Eye (tissue), 1 donor: Measurements from ENCODE around the gene MS4A14.
"Not testable (repeated sequence)": the region's sequence is repeated elsewhere in the genome, so short reads cannot be mapped to it uniquely, and the experiment has no call there.

Experiments used
- DNase-seq: peaks from one replicate; pipeline ENCODE4 v3.0.0-alpha.2; 2015

The MS4A14 gene

DNA sequence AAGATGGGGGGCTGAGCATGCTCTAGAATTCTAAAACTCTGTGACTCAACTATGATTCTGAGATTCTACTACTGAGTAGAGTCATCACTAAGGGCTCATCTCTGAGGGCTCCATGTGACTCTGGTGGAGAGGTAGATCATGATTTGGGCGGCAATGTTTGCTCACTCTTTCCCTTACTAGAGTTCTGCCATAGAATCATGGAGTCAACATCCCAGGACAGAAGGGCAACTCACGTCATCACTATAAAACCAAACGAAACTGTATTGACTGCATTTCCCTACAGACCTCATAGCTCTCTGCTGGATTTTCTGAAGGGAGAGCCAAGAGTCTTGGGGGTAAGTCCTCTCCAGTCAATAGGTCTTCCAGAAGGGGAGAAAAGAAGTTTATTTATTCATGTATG is at the start of gene MS4A14:
Gene MS4A14 (plus strand): TSS at position 78 of the 400 bp plus-strand sequence. CDS start 120 bp downstream, at position 198.
- DNase-seq: no peak

DNA sequence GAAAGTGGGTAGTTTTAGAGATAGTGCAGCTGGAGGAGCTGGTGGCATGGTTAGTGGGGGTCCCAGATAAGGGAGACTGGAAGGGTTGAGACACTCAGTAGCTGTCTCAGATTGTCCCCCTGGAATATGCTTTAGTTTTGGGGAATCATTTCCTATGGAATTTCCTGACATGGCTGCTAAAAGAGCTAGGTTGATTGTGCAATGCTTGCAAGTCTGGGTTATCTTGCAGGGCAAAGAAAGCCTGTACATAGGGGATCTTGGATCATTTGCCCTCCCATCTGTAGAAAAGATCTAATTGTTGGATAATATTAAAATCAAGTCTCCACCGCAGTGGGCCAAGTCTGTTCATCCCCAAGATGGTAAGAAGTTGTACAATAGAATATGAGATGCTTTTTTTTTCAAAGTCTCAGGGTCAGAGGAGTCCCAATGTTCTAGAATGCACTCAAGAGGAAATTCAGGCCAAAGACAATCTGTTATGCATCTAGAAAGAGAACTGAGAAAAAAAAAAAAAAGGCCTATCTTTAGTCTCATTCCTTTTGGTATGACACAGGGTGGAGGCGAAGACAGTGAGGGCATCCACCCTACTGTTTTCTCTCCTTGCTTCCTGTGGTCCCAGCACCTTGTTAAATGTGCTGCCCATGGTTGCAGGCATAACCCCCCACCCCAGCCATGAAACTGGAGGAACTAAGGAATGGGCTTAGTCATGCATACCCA is 49.0 kb upstream of the MS4A14 start:
- no peak for DNase-seq

- no peak for DNase-seq
Observed at GRCh38 chr11:60348116-60348515, 48.1 kb upstream of the MS4A14 start.

DNA sequence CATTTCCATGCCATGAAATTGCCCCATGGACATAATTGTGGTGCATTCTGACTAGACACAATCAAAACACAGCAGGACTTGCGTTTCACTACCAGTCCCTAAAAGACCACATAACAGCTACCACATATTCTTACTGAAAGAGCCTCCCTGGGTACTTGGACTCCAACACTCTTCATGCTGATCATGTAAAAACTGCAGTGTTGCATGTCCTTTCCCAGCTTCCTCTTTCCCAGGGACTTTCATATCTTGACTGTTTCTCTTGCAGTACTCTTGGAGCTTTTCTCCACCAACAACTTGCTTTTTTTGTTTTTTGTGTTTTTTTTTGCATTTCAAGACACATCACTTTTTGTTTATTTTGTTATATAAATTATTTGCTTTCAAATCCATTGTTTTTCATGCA is 46.3 kb upstream of the MS4A14 start:
- no peak for DNase-seq

- no peak for DNase-seq
Observed at GRCh38 chr11:60357771-60358170, 38.5 kb upstream of the MS4A14 start.

DNA sequence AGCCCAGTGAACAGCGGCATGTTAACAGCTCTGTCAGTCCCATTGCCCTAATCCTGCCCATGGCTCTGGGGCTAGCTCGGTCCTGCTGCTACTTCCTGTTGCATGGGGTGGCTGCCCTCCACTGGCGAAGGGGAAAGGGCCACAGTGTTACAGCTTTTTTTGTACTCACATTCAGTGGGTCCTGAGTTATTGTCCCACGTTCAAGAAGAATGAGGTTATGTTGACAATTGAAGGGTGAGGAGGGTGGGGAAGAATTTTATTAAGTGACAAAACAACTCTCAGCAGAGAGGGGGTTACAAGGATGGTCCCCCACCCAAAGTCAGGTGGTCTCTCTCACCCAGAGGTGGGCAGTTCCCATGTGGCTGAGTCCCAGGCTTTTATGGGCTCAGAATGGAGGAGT is 35.6 kb upstream of the MS4A14 start:
- DNase-seq: no peak

- DNase-seq: no peak
Observed at GRCh38 chr11:60362241-60362640, 34.0 kb upstream of the MS4A14 start.

- peak; percentile 88 for DNase-seq
Observed at GRCh38 chr11:60363542-60364470, 32.5 kb upstream of the MS4A14 start.

DNA sequence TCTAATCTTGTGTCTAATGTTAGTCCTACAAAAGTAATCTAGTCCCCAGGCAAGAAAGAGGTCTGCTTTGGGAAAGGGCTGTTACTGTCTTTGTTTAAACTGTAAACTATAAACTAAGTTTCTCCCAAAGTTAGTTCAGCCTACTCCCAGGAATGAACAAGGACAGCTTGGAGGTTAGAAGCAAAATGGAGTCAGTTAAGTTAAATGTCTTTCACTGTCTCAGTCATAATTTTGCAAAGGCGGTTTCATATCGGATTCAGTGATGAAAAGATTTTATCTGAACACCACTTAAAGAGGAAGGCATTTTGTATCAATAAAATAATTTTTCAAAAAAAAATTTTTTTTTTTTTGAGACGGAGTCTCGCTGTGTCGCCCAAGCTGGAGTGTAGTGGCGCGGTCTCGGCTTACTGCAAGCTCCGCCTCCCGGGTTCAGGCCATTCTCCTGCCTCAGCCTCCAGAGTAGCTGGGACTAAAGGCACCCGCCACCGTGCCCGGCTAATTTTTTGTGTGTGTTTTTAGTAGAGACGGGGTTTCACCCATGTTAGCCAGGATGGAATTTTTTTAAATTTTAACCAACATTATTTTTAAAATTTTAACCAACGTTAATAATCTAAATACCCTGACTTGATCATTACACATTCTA is 29.9 kb upstream of the MS4A14 start:
- DNase-seq: not testable (repeated sequence)

DNA sequence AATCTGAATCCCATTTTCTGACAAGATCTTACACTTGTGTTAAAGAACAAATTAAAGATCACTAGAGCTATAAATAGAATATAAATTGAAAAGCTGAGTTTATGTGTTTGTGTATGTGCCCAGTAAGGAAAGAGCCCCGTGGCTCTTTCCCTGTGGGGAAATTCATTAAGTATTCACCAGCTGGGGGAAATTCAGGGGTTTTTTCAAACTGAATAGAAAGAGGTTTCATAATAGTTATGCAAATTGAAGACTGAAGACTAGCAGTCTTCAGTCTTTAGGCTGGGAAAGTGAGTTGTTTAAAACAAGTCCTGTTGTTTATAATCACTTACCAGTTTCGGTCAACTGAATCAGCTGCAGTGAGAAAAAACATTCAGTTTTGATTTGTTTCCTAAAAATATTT is 29.2 kb upstream of the MS4A14 start:
- DNase-seq: no peak

DNA sequence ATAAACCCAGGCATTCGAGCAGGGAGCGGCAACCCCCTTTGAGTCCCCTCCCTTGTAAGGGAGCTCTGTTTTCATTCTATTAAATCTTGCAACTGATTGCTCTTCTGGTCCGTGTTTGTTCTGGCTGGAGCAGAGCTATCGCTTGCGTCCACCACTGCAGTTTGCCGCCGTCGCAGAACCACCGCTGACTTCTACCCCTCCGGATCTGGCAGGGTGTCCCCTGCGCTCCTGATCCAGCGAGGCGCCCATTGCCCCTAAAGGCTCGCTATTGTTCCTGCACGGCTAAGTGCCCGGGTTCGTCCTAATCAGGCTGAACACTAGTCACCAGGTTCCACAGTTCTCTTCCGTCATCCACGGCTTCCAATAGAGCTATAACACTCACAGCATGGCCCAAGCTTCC is 28.4 kb upstream of the MS4A14 start:
- DNase-seq: no peak

- DNase-seq: no peak
Observed at GRCh38 chr11:60370252-60370810, 25.9 kb upstream of the MS4A14 start.

GRCh38 chr11:60370811-60371298 is 25.4 kb upstream of the MS4A14 start:
- DNase-seq: peak; percentile 7

- no peak for DNase-seq
Observed at GRCh38 chr11:60371386-60371785, 24.9 kb upstream of the MS4A14 start.

GRCh38 chr11:60371854-60372253 is 24.4 kb upstream of the MS4A14 start:
- no peak for DNase-seq

DNA sequence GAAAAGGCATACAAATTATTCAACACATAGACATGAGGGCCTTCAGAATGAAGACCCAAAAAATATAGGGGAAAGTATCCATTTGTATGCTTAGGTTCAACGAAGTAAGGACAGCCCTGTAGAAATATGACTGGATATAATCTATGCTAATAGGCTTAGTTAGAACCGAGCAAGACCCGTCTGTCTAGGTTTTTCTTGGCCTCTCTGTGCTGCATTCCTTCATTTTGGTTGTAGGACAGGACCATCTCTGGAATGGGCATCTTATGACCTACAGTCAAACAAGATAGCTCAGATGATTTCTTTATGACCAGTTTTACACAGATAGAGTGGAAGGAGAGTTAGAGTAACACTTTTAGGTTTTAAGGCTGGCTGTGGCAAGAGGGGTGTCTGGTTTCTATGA is 23.5 kb upstream of the MS4A14 start:
- no peak for DNase-seq

GRCh38 chr11:60375316-60375715 is 20.9 kb upstream of the MS4A14 start:
- no peak for DNase-seq

DNA sequence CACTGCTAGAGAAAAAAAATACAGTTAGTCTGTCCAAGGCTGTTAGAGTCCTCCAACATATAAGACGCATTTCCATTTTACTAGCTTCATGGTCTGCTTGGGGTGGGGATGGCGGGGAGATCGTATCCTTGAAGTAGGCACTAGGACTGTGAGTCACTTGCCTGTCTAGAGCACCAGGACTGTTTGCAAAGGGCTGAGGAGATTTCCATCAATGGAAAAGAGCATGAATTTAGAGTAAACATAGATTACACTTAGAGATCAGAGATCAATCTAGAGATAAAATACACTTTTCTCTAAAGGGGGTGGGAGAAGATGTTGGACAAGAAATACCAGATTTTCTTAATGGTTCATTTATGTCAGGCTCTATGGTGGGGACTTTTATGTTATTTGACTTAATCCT is 19.7 kb upstream of the MS4A14 start:
- no peak for DNase-seq

GRCh38 chr11:60377401-60378136 is 18.7 kb upstream of the MS4A14 start:
- DNase-seq: no peak

- DNase-seq: no peak
Observed at GRCh38 chr11:60378354-60378753, 17.9 kb upstream of the MS4A14 start, which contains the start of gene MS4A7. TSS of gene MS4A7 (plus strand) at chr11:60378532. CDS start at chr11:60383142, 4,610 bp downstream.

DNA sequence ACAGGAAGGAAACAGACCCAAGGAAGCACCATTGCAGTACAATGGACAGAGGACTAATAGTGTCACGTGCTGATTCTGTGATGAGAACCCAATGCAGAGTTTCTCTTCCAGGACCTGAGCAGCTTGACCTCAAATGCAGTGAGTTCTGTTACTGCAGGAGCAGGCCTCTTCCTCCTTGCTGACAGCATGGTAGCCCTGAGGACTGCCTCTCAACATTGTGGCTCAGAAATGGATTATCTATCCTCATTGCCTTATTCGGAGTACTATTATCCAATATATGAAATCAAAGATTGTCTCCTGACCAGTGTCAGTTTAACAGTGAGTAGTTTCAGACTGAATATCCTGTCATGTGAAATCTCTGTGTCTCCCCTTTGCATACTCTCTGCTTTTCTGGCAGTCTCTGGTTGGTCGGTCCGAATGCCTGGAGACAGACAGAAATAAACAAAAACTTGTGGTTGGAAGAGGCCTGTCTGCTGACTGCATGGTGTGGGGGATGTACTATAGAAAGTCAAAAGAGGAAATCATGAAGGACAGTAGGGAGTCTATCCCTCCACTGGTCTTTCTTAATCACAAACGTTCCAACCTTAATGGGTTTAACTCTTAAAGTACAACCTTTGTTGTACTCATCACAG is 6.9 kb upstream of the MS4A14 start:
- DNase-seq: no peak

DNA sequence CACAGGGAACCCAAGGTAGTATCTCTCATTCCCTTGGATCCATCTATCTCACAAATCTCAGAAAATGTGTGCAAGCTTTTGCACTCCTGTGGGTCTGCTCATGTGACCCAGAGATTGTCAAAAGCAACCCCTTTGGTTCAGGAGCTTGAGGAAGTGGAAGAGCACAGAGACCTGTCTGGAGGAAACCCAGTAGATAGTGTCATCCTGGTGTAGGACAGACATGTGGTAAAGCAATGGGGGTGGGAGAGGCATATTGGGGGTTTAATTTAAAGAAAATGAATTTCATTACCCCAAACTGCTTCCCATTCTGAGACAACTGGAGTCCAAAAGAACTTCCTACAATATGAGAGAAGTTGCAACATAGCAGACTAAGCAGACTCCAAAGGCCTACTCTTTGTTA is 5.8 kb upstream of the MS4A14 start:
- DNase-seq: no peak
